ENCODE measurements around the gene MAP3K14. TPM values are rescaled to one million over a fixed set of nuclear protein-coding genes. Genes with fewer than 3 reads are reported as not detected.

The MAP3K14 gene
- total RNA-seq, 1 donor from 2014 or later: 14.6 TPM

GRCh38 chr17:45247429-45248131 lies 69.2 kb downstream of the MAP3K14 start:
- intact Hi-C loops (cut with DNase I): no loop called here
- DNase-seq (ENCODE audit: low spot score): peak; percentile 95

- no peak for DNase-seq (ENCODE audit: low spot score)
- intact Hi-C loops (cut with DNase I): no loop called here
Observed at GRCh38 chr17:45246861-45247428, 69.9 kb downstream of the MAP3K14 start.

- no peak for DNase-seq (ENCODE audit: low spot score)
- intact Hi-C loops (cut with DNase I): no loop called here
Observed at GRCh38 chr17:45246338-45246737, 70.5 kb downstream of the MAP3K14 start.

GRCh38 chr17:45244725-45245656 lies 71.8 kb downstream of the MAP3K14 start:
- intact Hi-C loops (cut with DNase I): no loop called here
- no peak for DNase-seq (ENCODE audit: low spot score)

GRCh38 chr17:45243750-45244149 lies 73.1 kb downstream of the MAP3K14 start:
- no peak for DNase-seq (ENCODE audit: low spot score)
- intact Hi-C loops (cut with DNase I): no loop called here

GRCh38 chr17:45242029-45242414 lies 74.8 kb downstream of the MAP3K14 start:
- DNase-seq (ENCODE audit: low spot score): no peak
- intact Hi-C loops (cut with DNase I): no loop called here

GRCh38 chr17:45241328-45242028 lies 75.3 kb downstream of the MAP3K14 start:
- intact Hi-C loops (cut with DNase I): no loop called here
- DNase-seq (ENCODE audit: low spot score): no peak

GRCh38 chr17:45240905-45241327 lies 75.9 kb downstream of the MAP3K14 start:
- DNase-seq (ENCODE audit: low spot score): no peak
- intact Hi-C loops (cut with DNase I): no loop called here

GRCh38 chr17:45238155-45238774 lies 78.6 kb downstream of the MAP3K14 start:
- intact Hi-C loops (cut with DNase I): no loop called here

GRCh38 chr17:45237686-45238085 lies 79.1 kb downstream of the MAP3K14 start:
- intact Hi-C loops (cut with DNase I): no loop called here
- DNase-seq (ENCODE audit: low spot score): no peak

More at GRCh38 chr17:45238155-45238774, 78.6 kb downstream of the MAP3K14 start:
- no peak for DNase-seq (ENCODE audit: low spot score)

- intact Hi-C loops (cut with DNase I): no loop called here
- DNase-seq (ENCODE audit: low spot score): no peak
Observed at GRCh38 chr17:45236282-45236606, 80.6 kb downstream of the MAP3K14 start.

- DNase-seq (ENCODE audit: low spot score): no peak
- intact Hi-C loops (cut with DNase I): no loop called here
Observed at GRCh38 chr17:45235416-45236281, 81.2 kb downstream of the MAP3K14 start.

- intact Hi-C loops (cut with DNase I): no loop called here
- no peak for DNase-seq (ENCODE audit: low spot score)
Observed at GRCh38 chr17:45234641-45235415, 82.0 kb downstream of the MAP3K14 start.

- intact Hi-C loops (cut with DNase I): no loop called here
Observed at GRCh38 chr17:45233423-45233924, 83.3 kb downstream of the MAP3K14 start.

GRCh38 chr17:45232514-45233422 lies 84.1 kb downstream of the MAP3K14 start:
- DNase-seq (ENCODE audit: low spot score): no peak
- intact Hi-C loops (cut with DNase I): no loop called here

More at GRCh38 chr17:45233423-45233924, 83.3 kb downstream of the MAP3K14 start:
- DNase-seq (ENCODE audit: low spot score): no peak

- intact Hi-C loops (cut with DNase I): no loop called here
- DNase-seq (ENCODE audit: low spot score): no peak
Observed at GRCh38 chr17:45231481-45232116, 85.2 kb downstream of the MAP3K14 start.

Data from cardiac septum (tissue), 1 donor.